BLaER1 (cell line): Measurements from ENCODE around the gene ESPNL.

Source experiments
- H3K27ac ChIP-seq: shearing (Covaris generic); formaldehyde crosslinking; 2 replicates; pipeline ENCODE4 v1.8.1; 2022
- H3K27me3 ChIP-seq: shearing (Covaris generic); formaldehyde crosslinking; 2 replicates; pipeline ENCODE4 v1.8.1; 2022
- H3K36me3 ChIP-seq: shearing (Covaris generic); formaldehyde crosslinking; 2 replicates; pipeline ENCODE4 v1.8.1; 2022
- H3K4me1 ChIP-seq: shearing (Covaris generic); formaldehyde crosslinking; 2 replicates; pipeline ENCODE4 v1.8.1; 2022
- H3K4me2 ChIP-seq: shearing (Covaris generic); formaldehyde crosslinking; 2 replicates; pipeline ENCODE4 v1.8.1; 2022
- H3K4me3 ChIP-seq: shearing (Covaris generic); formaldehyde crosslinking; 2 replicates; pipeline ENCODE4 v1.8.1; 2022
- H3K9ac ChIP-seq: shearing (Covaris generic); formaldehyde crosslinking; 2 replicates; pipeline ENCODE4 v1.8.1; 2022
- H3K9me3 ChIP-seq: shearing (Covaris generic); formaldehyde crosslinking; 2 replicates; pipeline ENCODE4 v1.8.1; 2022
- H4K20me1 ChIP-seq: shearing (Covaris generic); formaldehyde crosslinking; 2 replicates; pipeline ENCODE4 v1.8.1; 2022
- Cebpa-rat ChIP-seq: shearing (Covaris generic); IDR thresholded peaks from 2 replicates; pipeline ENCODE4 v1.8.1; 2022

The ESPNL gene

DNA sequence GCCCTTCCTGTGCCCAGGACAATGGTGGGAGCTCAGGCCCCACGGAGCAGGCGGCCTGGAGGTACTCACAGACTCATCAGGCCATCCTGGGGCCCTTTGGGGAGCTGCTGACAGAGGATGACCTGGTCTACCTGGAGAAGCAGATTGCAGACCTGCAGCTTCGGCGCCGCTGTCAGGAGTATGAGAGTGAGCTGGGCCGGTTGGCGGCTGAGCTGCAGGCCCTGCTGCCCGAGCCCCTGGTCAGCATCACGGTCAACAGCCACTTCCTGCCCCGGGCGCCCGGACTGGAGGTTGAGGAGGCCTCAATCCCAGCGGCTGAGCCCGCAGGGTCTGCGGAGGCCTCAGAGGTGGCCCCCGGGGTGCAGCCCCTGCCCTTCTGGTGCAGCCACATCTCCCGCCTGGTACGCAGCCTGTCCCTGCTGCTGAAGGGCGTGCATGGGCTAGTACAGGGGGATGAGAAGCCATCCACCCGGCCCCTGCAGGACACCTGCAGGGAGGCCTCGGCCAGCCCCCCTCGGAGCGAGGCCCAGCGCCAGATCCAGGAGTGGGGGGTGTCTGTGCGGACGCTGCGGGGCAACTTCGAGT, 30.1 kb downstream of the ESPNL start:
- H3K4me2 ChIP-seq = peak overlapping the region; percentile 80
- peaks cover 78% of the 10 kb centered on the region for H3K4me1 ChIP-seq
- peak overlapping the region; percentile 87 for H3K27ac ChIP-seq
- H3K9ac ChIP-seq = peak overlapping the region; percentile 63
- no peaks in the 10 kb centered on the region for H3K36me3 ChIP-seq
- H4K20me1 ChIP-seq = no peaks in the 10 kb centered on the region
- no peaks in the 10 kb centered on the region for H3K27me3 ChIP-seq
- H3K9me3 ChIP-seq = no peaks in the 10 kb centered on the region
- no peak for TF ChIP-seq Cebpa-rat
- H3K4me3 ChIP-seq = no peak overlapping the region

DNA sequence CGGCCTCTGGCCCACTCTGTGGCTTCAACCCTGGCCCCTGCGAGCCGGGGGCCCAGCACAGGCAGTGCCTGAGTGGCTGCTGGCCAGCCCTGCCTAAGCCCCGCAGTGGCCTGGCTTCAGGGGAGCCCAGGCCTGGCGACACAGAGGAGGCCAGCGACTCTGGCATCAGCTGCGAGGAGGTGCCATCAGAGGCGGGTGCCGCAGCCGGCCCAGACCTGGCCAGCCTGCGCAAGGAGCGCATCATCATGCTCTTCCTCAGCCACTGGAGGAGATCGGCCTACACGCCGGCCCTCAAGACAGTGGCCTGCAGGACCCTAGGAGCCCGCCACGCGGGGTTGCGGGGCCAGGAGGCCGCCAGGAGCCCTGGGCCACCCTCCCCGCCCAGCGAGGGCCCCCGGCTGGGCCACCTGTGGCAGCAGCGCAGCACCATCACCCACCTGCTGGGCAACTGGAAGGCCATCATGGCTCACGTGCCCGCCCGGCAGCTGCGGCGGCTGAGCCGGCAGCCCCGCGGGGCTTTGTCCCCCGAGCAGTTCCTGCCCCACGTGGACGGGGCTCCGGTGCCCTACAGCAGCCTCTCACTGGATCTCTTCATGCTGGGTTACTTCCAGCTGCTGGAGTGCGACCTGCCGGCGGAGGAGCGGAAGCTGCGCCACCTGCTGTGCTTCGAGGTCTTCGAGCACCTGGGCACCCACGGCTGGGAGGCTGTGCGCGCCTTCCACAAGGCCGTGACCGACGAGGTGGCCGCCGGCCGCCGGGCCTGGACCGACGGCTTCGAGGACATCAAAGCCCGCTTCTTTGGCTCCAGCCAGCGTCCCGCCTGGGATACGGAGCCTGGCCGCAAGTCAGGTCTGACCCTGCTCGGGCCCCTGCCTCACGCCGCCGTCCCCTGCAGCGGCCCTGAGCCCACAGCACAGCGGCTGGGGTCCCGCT, 30.8 kb downstream of the ESPNL start:
- H3K27me3 ChIP-seq = no peaks in the 10 kb centered on the region
- H3K36me3 ChIP-seq = no peaks in the 10 kb centered on the region
- H3K27ac ChIP-seq = peak overlapping the region; percentile 87
- no peak for TF ChIP-seq Cebpa-rat
- peak overlapping the region; percentile 80 for H3K4me2 ChIP-seq
- H3K4me1 ChIP-seq = peaks cover 78% of the 10 kb centered on the region
- H3K9me3 ChIP-seq = no peaks in the 10 kb centered on the region
- H3K4me3 ChIP-seq = no peak overlapping the region
- H3K9ac ChIP-seq = peak overlapping the region; percentile 63
- H4K20me1 ChIP-seq = no peaks in the 10 kb centered on the region

DNA sequence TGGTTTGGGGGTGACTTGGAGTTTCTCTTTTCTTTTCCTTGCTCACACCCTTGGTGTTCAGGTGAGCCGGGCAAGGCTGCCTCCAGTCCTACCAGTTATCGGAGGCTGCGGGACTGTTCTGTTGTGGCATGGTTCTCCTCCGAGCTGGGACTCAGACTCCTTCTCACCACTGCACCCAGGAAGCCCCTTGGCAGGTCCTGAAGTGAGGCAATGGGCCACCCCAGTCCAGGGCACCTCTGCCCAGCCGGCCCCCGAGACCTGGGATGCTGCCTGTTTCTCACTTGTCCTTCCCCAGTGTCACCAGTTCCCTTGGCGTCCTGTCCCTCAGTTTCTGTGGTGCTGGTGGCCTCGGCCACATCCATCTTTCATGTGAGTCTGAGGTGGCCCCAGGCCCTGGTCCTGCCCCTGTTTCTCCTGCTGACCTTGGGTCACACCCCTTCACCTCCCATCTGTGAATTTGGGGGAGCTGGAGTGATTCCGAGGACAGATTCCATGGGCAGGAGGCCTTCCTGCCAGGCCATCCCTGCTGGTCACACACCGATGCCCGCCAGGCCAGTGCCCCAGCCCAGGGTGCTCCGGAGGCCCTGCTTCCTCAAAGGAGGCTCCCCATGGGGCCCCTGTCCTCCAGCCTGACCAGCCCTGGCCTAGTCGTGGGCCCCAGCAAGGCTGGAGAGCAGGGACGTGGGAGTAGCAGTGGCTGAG, 31.8 kb downstream of the ESPNL start:
- no peaks in the 10 kb centered on the region for H3K36me3 ChIP-seq
- TF ChIP-seq Cebpa-rat = no peak

DNA sequence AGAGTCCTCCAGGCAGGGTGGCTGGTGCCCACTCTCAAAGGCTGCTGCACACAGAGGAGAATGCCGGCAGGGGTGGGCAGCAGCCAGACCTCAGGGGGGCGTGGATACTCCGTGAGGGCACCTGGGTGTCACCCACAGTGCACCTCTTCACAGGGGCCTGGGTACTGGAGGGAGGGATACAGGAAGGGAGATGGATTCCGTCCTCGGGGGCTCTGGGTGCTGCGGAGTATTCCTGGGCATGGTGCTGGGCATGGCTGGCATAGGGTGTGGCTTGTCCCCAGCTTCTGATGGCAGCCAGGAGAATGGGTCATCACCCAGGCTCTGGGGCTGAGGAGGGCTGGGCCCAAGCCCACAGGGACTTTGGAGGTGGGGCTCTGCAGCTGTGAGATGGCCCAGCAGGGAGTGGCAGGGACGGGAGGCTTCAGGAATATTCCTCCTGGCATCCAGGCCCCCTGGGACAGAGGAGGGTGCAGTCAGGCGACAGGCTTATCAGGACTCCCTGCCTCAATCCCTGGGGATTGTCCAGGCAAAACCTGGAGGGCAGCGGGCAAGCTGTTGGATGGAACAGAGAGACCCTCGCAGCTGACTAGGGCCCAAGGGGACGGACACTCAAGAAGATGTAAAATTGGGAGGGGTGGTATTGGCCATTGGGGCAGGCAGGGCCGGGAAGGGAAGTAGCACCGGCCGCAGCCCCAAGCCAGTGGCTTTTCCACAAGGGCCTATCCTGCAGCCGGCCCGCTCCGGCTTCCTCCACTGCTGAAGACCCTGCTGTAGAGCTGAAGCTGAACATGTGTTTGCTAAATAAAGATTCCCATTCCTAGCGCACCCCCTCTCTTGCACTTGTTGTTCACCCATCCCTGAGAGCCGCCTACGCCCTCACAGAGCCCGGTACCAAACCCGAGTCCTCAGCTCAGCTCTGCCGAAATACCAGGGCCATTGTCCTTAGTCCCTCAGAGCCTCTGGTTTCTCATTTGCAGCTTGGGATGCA, 32.6 kb downstream of the ESPNL start:
- H3K27ac ChIP-seq = peak overlapping the region; percentile 87
- H3K9me3 ChIP-seq = no peaks in the 10 kb centered on the region
- no peaks in the 10 kb centered on the region for H3K36me3 ChIP-seq
- peaks cover 80% of the 10 kb centered on the region for H3K4me1 ChIP-seq
- H3K4me2 ChIP-seq = peak overlapping the region; percentile 80
- no peaks in the 10 kb centered on the region for H4K20me1 ChIP-seq
- no peak overlapping the region for H3K9ac ChIP-seq
- no peak overlapping the region for H3K4me3 ChIP-seq
- H3K27me3 ChIP-seq = no peaks in the 10 kb centered on the region
- no peak for TF ChIP-seq Cebpa-rat

More for the DNA sequence above, 31.8 kb downstream of the ESPNL start:
- no peaks in the 10 kb centered on the region for H3K27me3 ChIP-seq
- H4K20me1 ChIP-seq = no peaks in the 10 kb centered on the region
- no peak overlapping the region for H3K4me3 ChIP-seq
- H3K27ac ChIP-seq = peak overlapping the region; percentile 87
- peaks cover 80% of the 10 kb centered on the region for H3K4me1 ChIP-seq
- no peaks in the 10 kb centered on the region for H3K9me3 ChIP-seq
- H3K9ac ChIP-seq = no peak overlapping the region
- peak overlapping the region; percentile 80 for H3K4me2 ChIP-seq

DNA sequence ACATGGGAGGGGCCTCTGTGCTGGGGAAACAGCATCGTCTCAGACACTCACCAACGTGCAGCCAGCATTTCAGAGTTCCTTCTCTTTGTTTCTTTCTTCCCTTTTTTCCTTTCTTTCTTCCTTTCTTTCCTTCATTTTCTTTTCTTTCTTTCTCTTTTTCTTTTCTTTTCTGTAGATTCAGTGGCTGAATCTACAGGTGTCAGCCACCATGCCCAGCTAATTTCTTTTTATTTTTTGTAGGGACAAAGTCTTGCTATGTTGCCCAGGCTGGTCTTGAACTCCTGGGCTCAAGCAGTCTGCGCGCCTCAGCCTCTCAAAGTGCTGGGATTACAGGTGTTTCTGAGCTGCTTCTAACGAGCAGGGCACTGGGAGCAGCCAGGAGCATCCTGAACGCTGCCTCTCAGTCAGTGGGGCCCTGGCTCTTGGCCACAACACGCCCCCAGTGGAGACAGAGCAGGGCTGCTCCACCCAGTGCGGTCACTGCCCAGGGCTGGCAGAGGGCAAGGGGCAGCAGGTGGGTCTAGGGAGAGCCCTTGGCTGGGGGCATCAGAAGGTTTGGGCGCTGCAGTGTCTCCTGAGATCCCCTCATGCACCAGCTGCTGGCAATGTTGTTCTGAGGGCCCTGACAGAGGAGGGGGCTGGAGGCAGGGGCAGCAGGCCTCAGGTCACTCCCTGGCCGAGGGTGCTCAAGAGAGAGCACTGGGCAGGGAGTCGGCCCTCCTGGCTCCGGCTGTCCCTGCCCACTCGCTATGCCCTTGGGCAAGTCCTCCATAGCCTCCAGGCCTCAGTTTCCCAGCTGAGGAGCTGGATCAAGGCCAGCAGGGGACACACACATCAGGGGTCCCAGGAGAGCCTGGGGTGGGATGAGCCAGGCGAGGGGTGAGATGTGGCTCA, 33.6 kb downstream of the ESPNL start:
- peaks cover 80% of the 10 kb centered on the region for H3K4me1 ChIP-seq
- TF ChIP-seq Cebpa-rat = no peak
- no peak overlapping the region for H3K4me3 ChIP-seq
- peak overlapping the region; percentile 87; the same call in 1 of the 2 replicates for H3K27ac ChIP-seq
- no peaks in the 10 kb centered on the region for H3K27me3 ChIP-seq
- no peak overlapping the region for H3K9ac ChIP-seq
- H3K9me3 ChIP-seq = no peaks in the 10 kb centered on the region
- no peaks in the 10 kb centered on the region for H4K20me1 ChIP-seq
- no peaks in the 10 kb centered on the region for H3K36me3 ChIP-seq
- H3K4me2 ChIP-seq = peak overlapping the region; percentile 80

DNA sequence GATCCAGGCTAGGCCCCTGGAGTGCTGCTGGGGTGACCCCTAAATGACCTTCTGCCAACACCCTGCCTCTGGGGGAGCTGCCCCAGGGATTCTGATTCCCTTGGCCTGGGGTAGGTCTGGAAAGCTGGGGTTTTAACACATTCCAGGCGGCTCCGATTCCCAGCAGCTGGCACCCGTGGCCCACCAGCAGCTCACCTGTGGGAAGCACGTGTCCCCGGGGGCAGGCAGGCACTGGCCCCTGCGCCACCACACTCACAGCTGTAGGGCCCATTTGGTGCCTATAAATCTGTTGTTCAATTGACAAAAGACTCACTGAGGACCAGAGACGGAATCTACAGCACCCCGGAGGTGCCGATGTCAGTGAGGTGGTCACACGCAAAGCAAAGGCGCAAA, 34.2 kb downstream of the ESPNL start:
- Histone ChIP-seq H4K20me1 (no peaks in the 10 kb centered on the region), H3K27ac (peak overlapping the region; percentile 87; the same call in 1 of the 2 replicates), H3K27me3 (no peaks in the 10 kb centered on the region), H3K9me3 (no peaks in the 10 kb centered on the region), H3K9ac (no peak overlapping the region), H3K36me3 (no peaks in the 10 kb centered on the region), H3K4me1 (peaks cover 83% of the 10 kb centered on the region), H3K4me2 (peak overlapping the region; percentile 80; the same call in 1 of the 2 replicates), H3K4me3 (no peak overlapping the region)
- no peak for TF ChIP-seq Cebpa-rat

DNA sequence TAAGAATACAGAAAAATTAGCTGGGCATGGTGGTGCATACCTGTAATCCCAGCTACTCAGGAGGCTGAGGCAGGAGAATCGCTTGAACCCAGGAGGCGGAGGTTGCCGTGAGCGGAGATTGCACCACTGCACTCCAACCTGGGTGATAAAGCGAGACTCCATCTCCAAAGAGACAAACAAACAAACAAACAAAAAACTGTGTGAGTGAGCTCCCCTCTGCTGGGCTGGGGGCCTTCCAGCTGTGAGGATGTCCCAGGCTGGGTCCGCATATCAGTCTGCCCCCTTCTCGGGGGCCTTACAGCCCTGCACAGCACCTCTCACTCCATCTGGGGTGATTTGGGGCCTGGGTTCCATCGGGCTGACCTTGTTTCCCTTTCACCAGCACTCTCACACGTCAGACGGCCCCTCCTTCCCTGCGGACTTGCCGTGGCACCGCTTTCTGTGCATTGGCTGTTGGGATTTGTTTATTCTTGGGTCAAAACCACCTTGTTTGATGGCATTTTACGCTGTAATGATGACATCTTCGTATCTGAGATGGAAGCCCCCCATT, 35.5 kb downstream of the ESPNL start:
- no peak overlapping the region for H3K27ac ChIP-seq
- H3K9ac ChIP-seq = no peak overlapping the region
- H3K27me3 ChIP-seq = no peaks in the 10 kb centered on the region
- H3K36me3 ChIP-seq = peaks cover 3% of the 10 kb centered on the region
- no peaks in the 10 kb centered on the region for H4K20me1 ChIP-seq
- peaks cover 83% of the 10 kb centered on the region for H3K4me1 ChIP-seq
- no peak overlapping the region for H3K4me2 ChIP-seq
- no peak for TF ChIP-seq Cebpa-rat
- no peak overlapping the region for H3K4me3 ChIP-seq
- H3K9me3 ChIP-seq = no peaks in the 10 kb centered on the region
